Activated CD4-positive, CD25-positive, alpha-beta regulatory T cell treated with anti-CD3 and anti-CD28 coated beads, Interleukin-2, amount 50 U/mL, for 72 hours (primary cell): Measurements from ENCODE around the gene ROBO2.

Experiments
- DNase-seq: peaks from one replicate; pipeline ENCODE4 v3.0.0; 2021

Gene ROBO2

DNA sequence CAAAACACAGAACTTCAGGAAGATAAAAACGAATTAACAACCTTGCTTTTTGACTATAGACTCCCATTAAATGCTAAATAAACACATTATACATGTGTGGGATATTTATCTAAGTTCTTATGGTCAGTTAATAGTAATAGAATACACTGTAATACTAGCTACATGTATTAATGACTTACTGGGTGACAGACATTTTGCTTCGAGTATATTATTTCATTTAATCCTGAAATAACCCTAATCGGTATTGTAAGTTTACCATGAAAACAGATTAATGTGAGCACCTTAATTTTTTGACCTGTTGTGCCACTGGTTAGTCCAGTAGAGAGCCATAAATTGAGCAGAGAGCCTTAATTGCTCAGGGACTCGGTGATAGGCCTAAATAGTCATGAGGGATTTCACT lies 151.1 kb downstream of the ROBO2 start:
- no peak for DNase-seq

DNA sequence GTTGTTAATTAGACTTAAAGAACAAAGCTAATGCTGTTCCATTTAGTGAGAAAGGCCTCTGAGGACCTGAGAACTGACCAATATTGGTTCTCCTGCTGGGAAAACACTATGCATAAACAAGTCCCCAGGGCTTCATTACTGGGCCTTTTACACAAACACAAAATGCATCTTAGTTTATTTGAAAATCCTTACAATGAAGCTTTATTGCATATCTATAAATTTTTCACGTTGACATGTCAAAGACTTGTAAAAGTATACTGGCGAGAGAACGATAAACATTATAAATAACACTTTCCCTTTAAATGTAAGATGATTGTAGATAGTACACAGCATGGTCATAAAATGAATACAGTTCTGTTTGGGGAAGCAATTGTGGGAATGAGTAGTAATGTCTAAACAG lies 151.7 kb downstream of the ROBO2 start:
- DNase-seq: no peak

GRCh38 chr3:77195766-77196545 lies 156.1 kb downstream of the ROBO2 start:
- DNase-seq: no peak

- no peak for DNase-seq
Observed at GRCh38 chr3:77197408-77197807, 157.5 kb downstream of the ROBO2 start.

DNA sequence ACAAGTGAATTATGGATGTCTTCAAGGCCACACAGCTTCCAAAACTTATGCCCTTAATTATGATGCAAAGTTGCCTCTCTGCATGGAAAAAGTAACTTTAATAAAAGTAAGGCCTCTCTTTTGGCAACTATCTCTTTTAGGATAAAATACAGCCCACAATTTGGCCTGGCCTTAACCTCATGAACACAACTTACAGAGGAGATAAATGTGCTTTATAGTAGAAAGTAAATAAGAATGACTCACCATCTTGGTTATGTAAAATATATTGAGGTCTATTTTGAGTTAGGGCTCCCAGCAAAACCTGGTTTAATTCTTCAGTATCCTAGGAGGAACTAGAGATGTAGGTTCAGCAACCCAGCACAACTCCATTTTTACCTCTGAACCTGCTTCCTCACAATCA lies 164.0 kb downstream of the ROBO2 start:
- no peak for DNase-seq

- DNase-seq: no peak
Observed at GRCh38 chr3:77204788-77205187, 164.9 kb downstream of the ROBO2 start.

DNA sequence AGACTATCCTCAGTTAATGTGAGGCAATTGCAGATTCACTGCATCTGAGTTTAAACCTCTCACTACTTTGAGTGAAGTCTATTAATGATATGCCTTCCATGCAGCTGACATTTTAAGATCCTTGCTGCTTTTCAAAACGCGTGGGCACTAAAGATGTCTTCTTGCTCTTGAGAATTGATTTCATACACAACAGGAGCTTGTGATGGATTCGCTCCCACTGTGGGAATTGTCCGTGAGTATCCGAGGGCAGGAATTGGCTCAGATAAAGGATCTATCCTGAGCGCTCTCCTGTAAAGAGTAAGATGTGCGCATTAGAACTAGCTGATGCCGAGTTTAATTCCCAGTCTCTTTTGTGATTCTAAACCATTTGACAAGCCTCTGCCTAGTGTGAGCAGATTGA lies 167.9 kb downstream of the ROBO2 start:
- DNase-seq: no peak

DNA sequence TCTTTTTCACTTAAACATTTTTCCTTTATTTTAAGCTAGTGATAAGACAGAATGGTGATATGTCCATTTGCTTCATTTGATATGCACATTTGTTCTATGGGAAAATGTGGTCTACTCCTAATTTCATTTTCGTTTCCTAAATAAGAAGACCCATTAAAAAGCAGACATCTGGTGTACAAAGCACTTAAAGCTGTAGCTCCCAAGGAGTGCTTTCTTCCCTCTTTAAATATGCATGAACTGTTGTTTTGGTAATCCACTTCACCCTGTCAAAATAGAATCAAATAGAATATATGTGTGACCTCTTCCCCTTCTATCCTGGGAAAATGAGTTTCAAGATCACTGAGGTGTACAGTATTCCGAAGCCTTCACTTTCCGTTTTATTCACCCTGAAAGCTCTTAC lies 182.8 kb downstream of the ROBO2 start:
- no peak for DNase-seq

GRCh38 chr3:77227567-77227966 lies 187.7 kb downstream of the ROBO2 start:
- no peak for DNase-seq

GRCh38 chr3:77232557-77232956 lies 192.7 kb downstream of the ROBO2 start:
- DNase-seq: no peak

GRCh38 chr3:77234004-77234403 lies 194.1 kb downstream of the ROBO2 start:
- DNase-seq: no peak

GRCh38 chr3:77236118-77236517 lies 196.2 kb downstream of the ROBO2 start:
- no peak for DNase-seq

DNA sequence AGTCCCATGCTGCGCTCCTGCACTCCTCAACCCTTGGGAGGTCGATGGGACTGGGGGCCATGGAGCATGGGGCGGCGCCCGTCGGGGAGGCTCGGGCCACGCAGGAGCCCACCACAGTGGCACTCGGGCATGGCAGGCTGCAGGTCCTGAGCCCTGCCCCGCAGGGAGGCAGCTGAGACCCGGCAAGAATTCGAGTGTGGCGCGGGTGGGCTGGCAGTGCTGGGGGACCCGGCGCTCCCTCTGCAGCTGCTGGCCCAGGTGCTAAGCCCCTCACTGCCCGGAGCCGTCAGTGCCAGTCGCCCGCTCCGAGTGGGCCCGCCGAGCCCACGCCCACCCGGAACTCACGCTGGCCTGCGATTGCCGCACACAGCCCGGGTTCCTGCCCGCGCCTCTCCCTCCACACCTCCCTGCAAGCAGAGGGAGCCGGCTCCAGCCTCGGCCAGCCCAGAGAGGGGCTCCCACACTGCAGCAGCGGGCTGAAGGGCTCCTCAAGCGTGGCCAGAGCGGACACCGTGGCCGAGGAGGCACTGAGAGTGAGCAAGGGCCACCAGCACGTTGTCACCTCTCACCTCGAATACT lies 200.3 kb downstream of the ROBO2 start:
- no peak for DNase-seq

- no peak for DNase-seq
Observed at GRCh38 chr3:77242371-77242770, 202.5 kb downstream of the ROBO2 start.

- DNase-seq: no peak
Observed at GRCh38 chr3:77244981-77245380, 205.1 kb downstream of the ROBO2 start.

GRCh38 chr3:77247061-77247460 lies 207.2 kb downstream of the ROBO2 start:
- no peak for DNase-seq

DNA sequence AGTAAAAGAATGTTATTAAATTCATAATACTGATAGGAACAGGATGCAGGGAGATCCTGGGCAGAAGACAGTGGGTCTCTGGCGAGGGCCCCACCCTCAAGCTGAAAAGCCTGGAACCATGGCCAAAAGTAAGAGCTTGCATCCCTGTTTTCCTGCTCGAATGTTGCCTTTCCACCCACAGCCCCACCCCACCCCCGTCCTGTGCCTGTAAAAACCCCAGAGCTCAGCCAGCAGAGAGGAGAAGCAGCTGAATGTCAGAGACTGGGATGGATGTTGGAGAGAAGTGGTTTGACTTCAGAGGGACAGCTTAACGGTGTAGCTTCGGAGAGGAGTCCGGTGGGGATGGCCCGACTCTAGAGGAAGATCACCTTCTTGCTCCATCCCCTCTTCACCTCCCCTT lies 207.9 kb downstream of the ROBO2 start:
- no peak for DNase-seq

- no peak for DNase-seq
Observed at GRCh38 chr3:77248420-77248819, 208.5 kb downstream of the ROBO2 start.

DNA sequence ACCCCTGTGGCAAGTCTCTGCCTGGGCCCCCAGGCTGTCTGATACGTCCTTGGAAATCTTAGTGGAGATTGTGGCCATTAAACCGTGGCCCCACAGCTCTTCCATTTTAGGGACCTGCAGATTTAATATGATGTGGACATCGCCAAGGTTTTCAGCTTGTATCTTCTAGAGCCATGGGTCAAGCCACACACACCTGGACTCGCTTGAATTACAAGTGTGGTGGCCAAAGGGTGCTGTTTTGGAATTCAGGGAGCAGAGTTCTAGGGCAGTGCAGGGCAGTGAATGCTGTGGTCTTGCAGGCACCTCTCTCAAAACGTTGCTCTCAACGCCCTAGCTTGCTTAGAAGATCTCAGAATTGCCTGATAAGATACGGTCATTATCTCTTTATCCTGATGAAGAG lies 211.2 kb downstream of the ROBO2 start:
- DNase-seq: no peak

- DNase-seq: no peak
Observed at GRCh38 chr3:77254967-77255831, 215.3 kb downstream of the ROBO2 start.

DNA sequence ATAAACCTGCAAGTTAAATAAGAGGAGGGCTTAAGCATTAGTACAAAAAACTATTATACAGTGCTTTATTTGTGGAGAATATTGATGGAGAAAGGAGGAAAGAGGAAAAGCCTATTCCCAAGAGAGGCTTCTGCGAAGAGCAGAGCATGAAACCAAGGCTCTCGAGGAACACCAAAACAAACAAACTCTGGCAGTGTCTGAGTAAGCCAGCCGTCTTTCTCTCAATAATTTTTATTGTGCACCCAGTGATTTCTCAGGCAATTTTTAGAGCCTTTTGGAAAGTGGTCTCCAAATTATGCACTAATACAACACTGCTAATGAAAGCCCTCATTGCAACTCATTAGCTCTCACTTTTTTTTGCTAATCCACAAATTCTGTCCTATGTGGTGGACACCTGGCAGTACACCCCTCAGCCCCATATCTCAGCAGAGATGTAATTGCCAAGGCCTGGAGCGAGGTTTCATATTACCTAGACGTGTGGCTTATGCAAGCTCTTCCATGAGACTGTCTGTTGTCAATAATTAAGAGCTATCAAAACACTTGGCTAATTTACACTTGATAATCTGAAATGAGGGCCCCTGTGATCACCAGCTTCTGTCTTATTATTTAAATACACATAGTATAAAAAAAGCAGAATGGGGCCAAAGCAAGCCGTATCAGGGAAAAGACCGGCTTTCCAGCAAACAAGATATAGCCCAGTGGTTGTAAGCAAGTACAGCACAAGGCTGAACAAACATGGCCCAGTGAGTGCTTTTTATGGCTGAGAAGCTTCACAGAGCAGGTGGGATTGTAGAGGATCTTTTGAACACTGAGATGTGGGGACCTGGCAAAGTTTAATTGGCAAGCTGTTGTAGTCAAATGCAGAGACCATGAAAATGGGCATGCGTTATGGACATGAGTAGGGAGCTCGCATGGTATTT lies 216.9 kb downstream of the ROBO2 start:
- no peak for DNase-seq

DNA sequence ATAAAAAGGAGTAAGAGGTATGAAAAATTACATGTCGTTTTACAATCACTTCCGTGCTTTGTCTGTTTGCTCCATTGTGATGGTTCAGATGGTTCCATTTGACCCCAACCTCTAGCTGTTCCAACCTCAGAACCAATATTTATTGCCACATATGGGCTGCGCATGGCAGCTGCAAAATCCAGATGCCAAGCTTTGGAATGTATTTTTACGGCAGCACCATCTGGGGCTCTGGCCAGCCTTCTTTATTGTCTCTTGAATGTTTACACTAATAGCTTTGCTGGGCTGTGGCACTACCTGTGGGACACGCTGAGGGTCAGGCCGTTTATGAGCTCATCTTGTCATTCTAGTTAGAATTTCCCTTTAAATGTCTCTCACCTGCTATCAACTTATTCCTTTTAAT lies 219.8 kb downstream of the ROBO2 start:
- no peak for DNase-seq

GRCh38 chr3:77262361-77262760 lies 222.5 kb downstream of the ROBO2 start:
- DNase-seq: no peak
